SK-N-SH treated with all-trans-retinoic acid at 6 μM for 48 hours (cell line): ENCODE results near the gene RCVRN.

Experiments used
- ATAC-seq: fragments of 200-7000 bp; cut with Tn5 transposase; 3 replicates; pipeline ENCODE4 v1.9.1; 2020; ENCODE audit warnings: mild to moderate bottlenecking, moderate library complexity
- ARNTL ChIP-seq: fragments of 450-650 bp; formaldehyde crosslinking; IDR thresholded peaks from 2 replicates; pipeline ENCODE4 v1.5.0; 2020; ENCODE audit warnings: low read depth, mild to moderate bottlenecking, moderate library complexity, borderline replicate concordance
- BACH2 ChIP-seq: fragments of 250-450 bp; sonication (Bioruptor Pico); IDR thresholded peaks from 2 replicates; pipeline ENCODE4 v1.9.0; 2021; ENCODE audit warnings: mild to moderate bottlenecking, borderline replicate concordance
- CREB5 ChIP-seq: fragments of 250-450 bp; sonication (Bioruptor Pico); IDR thresholded peaks from 2 replicates; pipeline ENCODE4 v1.5.1; 2020; ENCODE audit warnings: low read depth, mild to moderate bottlenecking, moderate library complexity
- CSRNP3 ChIP-seq: fragments of 250-450 bp; sonication (Bioruptor Pico); IDR thresholded peaks from 2 replicates; pipeline ENCODE4 v1.5.1; 2021; ENCODE audit warnings: mild to moderate bottlenecking, moderate library complexity
- ESRRG ChIP-seq: fragments of 250-450 bp; sonication (Bioruptor Pico); IDR thresholded peaks from 2 replicates; pipeline ENCODE4 v1.6.1; 2021; ENCODE audit warnings: mild to moderate bottlenecking
- GLIS3 ChIP-seq: fragments of 250-450 bp; sonication (Bioruptor Pico); IDR thresholded peaks from 2 replicates; pipeline ENCODE4 v1.5.0; 2020; ENCODE audit warnings: mild to moderate bottlenecking, moderate library complexity
- ISL1 ChIP-seq: fragments of 250-450 bp; sonication (Bioruptor Pico); IDR thresholded peaks from 2 replicates; pipeline ENCODE4 v2.1.2; 2022; ENCODE audit warnings: mild to moderate bottlenecking, moderate library complexity
- OSR1 ChIP-seq: fragments of 250-450 bp; sonication (Bioruptor Pico); IDR thresholded peaks from 2 replicates; pipeline ENCODE4 v1.8.0; 2022; ENCODE audit warnings: moderate library complexity, mild to moderate bottlenecking, inconsistent platforms
- POU6F1 ChIP-seq: fragments of 250-450 bp; sonication (Bioruptor Pico); IDR thresholded peaks from 2 replicates; pipeline ENCODE4 v1.8.0; 2021; ENCODE audit warnings: low read depth, mild to moderate bottlenecking, moderate library complexity, borderline replicate concordance
- PPARA ChIP-seq: fragments of 250-450 bp; sonication (Bioruptor Pico); IDR thresholded peaks from 2 replicates; pipeline ENCODE4 v1.5.0; 2020; ENCODE audit warnings: mild to moderate bottlenecking, borderline replicate concordance
- RARB ChIP-seq: fragments of 250-450 bp; sonication (Bioruptor Pico); IDR thresholded peaks from 2 replicates; pipeline ENCODE4 v1.8.0; 2021; ENCODE audit warnings: mild to moderate bottlenecking, moderate library complexity
- SNAI2 ChIP-seq: fragments of 250-450 bp; sonication (Bioruptor Pico); IDR thresholded peaks from 2 replicates; pipeline ENCODE4 v1.5.0; 2020; ENCODE audit warnings: mild to moderate bottlenecking, moderate library complexity
- TOX ChIP-seq: fragments of 250-450 bp; sonication (Bioruptor Pico); IDR thresholded peaks from 2 replicates; pipeline ENCODE4 v1.8.0; 2021; ENCODE audit warnings: mild to moderate bottlenecking, moderate library complexity, borderline replicate concordance
- TSHZ2 ChIP-seq: fragments of 250-450 bp; sonication (Bioruptor Pico); IDR thresholded peaks from 2 replicates; pipeline ENCODE4 v1.5.0; 2020; ENCODE audit warnings: mild to moderate bottlenecking, moderate library complexity
- ZC3H10 ChIP-seq: fragments of 250-450 bp; sonication (Bioruptor Pico); IDR thresholded peaks from 2 replicates; pipeline ENCODE4 v1.5.1; 2021; ENCODE audit warnings: mild to moderate bottlenecking, moderate library complexity
- ZFP30 ChIP-seq: fragments of 450-650 bp; formaldehyde crosslinking; IDR thresholded peaks from 2 replicates; pipeline ENCODE4 v1.5.0; 2022; ENCODE audit warnings: mild to moderate bottlenecking, moderate library complexity
- ZNF70 ChIP-seq: fragments of 450-650 bp; formaldehyde crosslinking; IDR thresholded peaks from 2 replicates; pipeline ENCODE4 v1.5.0; 2020; ENCODE audit warnings: mild to moderate bottlenecking, moderate library complexity
- ZNF8 ChIP-seq: fragments of 450-650 bp; formaldehyde crosslinking; IDR thresholded peaks from 2 replicates; pipeline ENCODE4 v1.5.0; 2020; ENCODE audit warnings: mild to moderate bottlenecking, moderate library complexity

The RCVRN gene

GRCh38 chr17:9918804-9919352 lies 13.8 kb upstream of the RCVRN start:
- TF ChIP-seq ZNF70 (no peak), RARB (CRISPR knock-in tag) (no peak), OSR1 (no peak), CREB5 (CRISPR knock-in tag) (no peak), SNAI2 (CRISPR knock-in tag) (no peak), PPARA (no peak), ARNTL (CRISPR knock-in tag) (no peak), POU6F1 (CRISPR knock-in tag) (no peak), ISL1 (no peak), TSHZ2 (CRISPR knock-in tag) (no peak), ZC3H10 (CRISPR knock-in tag) (no peak), ESRRG (no peak), GLIS3 (CRISPR knock-in tag) (no peak), BACH2 (CRISPR knock-in tag) (no peak), TOX (CRISPR knock-in tag) (no peak)
- ATAC-seq, result no peak

GRCh38 chr17:9918352-9918751 lies 13.3 kb upstream of the RCVRN start:
- no peak for TF ChIP-seq ISL1
- TF ChIP-seq POU6F1 (CRISPR knock-in tag), result no peak
- TF ChIP-seq TOX (CRISPR knock-in tag), result no peak
- TF ChIP-seq BACH2 (CRISPR knock-in tag), result no peak
- TF ChIP-seq TSHZ2 (CRISPR knock-in tag), result no peak
- no peak for TF ChIP-seq ZNF70
- TF ChIP-seq CREB5 (CRISPR knock-in tag), result no peak
- ATAC-seq, result no peak

- no peak for ATAC-seq
- no peak for TF ChIP-seq ZNF70
- no peak for TF ChIP-seq ZFP30
- TF ChIP-seq POU6F1 (CRISPR knock-in tag), result no peak
- TF ChIP-seq PPARA, result no peak
- no peak for TF ChIP-seq SNAI2 (CRISPR knock-in tag)
- no peak for TF ChIP-seq TSHZ2 (CRISPR knock-in tag)
- TF ChIP-seq CSRNP3 (CRISPR knock-in tag), result no peak
- TF ChIP-seq ZNF8, result no peak
- TF ChIP-seq OSR1, result no peak
- no peak for TF ChIP-seq ARNTL (CRISPR knock-in tag)
Observed at GRCh38 chr17:9917801-9918200, 12.7 kb upstream of the RCVRN start.
